HL-60 (cell line): Measurements from ENCODE around the gene FNDC3B.

Experiments
- GABPA ChIP-seq: IDR thresholded peaks from 2 replicates; pipeline ENCODE4 v1.6.1; 2012; ENCODE audit warnings: low read depth
- POLR2AphosphoS5 ChIP-seq: IDR thresholded peaks from 2 replicates; pipeline ENCODE4 v1.6.1; 2012; ENCODE audit warnings: low read depth
- TF ChIP-seq, protein P1 (sequence below): IDR thresholded peaks from one replicate; pipeline ENCODE4 v1.5.1; 2011; ENCODE audit warnings: low read length, control low read depth, inconsistent platforms; ENCODE audit not compliant: insufficient read depth
- TF ChIP-seq, protein P2 (sequence below): IDR thresholded peaks from 2 replicates; pipeline ENCODE4 v1.6.1; 2012; ENCODE audit warnings: low read depth; ENCODE audit not compliant: insufficient replicate concordance

DNA sequence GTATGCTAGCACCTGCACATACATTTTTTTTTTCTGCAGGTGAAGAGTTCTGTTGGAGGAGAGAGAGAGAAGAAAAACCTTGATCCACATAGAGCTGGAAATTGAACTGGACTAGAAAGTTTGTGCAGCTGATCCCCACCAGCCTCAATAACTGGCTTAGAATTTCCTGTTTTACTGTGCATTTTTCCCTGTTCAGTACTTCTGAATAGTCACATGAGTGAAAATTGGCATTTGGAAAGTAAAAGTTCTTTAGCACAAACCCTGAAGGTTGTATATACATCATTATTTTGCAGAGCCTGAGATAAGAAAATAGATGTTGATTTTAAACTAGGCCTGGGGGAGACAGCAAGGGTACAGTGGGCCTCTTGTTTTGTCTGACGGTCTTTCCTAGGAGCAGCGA is 366.5 kb downstream of the FNDC3B start:
- TF ChIP-seq, protein P1, sequence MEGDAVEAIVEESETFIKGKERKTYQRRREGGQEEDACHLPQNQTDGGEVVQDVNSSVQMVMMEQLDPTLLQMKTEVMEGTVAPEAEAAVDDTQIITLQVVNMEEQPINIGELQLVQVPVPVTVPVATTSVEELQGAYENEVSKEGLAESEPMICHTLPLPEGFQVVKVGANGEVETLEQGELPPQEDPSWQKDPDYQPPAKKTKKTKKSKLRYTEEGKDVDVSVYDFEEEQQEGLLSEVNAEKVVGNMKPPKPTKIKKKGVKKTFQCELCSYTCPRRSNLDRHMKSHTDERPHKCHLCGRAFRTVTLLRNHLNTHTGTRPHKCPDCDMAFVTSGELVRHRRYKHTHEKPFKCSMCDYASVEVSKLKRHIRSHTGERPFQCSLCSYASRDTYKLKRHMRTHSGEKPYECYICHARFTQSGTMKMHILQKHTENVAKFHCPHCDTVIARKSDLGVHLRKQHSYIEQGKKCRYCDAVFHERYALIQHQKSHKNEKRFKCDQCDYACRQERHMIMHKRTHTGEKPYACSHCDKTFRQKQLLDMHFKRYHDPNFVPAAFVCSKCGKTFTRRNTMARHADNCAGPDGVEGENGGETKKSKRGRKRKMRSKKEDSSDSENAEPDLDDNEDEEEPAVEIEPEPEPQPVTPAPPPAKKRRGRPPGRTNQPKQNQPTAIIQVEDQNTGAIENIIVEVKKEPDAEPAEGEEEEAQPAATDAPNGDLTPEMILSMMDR = no peak
- TF ChIP-seq GABPA = no peak
- no peak for TF ChIP-seq POLR2AphosphoS5
- TF ChIP-seq, protein P2, sequence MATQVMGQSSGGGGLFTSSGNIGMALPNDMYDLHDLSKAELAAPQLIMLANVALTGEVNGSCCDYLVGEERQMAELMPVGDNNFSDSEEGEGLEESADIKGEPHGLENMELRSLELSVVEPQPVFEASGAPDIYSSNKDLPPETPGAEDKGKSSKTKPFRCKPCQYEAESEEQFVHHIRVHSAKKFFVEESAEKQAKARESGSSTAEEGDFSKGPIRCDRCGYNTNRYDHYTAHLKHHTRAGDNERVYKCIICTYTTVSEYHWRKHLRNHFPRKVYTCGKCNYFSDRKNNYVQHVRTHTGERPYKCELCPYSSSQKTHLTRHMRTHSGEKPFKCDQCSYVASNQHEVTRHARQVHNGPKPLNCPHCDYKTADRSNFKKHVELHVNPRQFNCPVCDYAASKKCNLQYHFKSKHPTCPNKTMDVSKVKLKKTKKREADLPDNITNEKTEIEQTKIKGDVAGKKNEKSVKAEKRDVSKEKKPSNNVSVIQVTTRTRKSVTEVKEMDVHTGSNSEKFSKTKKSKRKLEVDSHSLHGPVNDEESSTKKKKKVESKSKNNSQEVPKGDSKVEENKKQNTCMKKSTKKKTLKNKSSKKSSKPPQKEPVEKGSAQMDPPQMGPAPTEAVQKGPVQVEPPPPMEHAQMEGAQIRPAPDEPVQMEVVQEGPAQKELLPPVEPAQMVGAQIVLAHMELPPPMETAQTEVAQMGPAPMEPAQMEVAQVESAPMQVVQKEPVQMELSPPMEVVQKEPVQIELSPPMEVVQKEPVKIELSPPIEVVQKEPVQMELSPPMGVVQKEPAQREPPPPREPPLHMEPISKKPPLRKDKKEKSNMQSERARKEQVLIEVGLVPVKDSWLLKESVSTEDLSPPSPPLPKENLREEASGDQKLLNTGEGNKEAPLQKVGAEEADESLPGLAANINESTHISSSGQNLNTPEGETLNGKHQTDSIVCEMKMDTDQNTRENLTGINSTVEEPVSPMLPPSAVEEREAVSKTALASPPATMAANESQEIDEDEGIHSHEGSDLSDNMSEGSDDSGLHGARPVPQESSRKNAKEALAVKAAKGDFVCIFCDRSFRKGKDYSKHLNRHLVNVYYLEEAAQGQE = no peak
